GM21360 (cell line): Measurements from ENCODE around the gene RNU5D-1.
A peak's percentile ranks its signal among the peaks of the same experiment; 100 is the strongest.

Experiments used
- ATAC-seq: cut with Tn5 transposase; IDR thresholded peaks from one replicate; pipeline ENCODE4 v1.9.1; 2021; ENCODE audit warnings: mild to moderate bottlenecking, moderate library complexity; ENCODE audit not compliant: unreplicated experiment

RNU5D-1 gene

GRCh38 chr1:44733784-44734183 lies 2.8 kb upstream of the RNU5D-1 start:
- no peak for ATAC-seq

- ATAC-seq = no peak
These were observed 2.4 kb upstream of the RNU5D-1 start for GRCh38 chr1:44733365-44733764.

GRCh38 chr1:44724955-44725698 lies 5.8 kb downstream of the RNU5D-1 start:
- no peak for ATAC-seq

- no peak for ATAC-seq
These were observed 6.5 kb downstream of the RNU5D-1 start for GRCh38 chr1:44724296-44724954.

GRCh38 chr1:44723496-44724295 lies 7.3 kb downstream of the RNU5D-1 start:
- no peak for ATAC-seq

GRCh38 chr1:44723064-44723463 lies 7.9 kb downstream of the RNU5D-1 start:
- no peak for ATAC-seq

- peak; percentile 71 for ATAC-seq
These were observed 9.2 kb downstream of the RNU5D-1 start for GRCh38 chr1:44721485-44722361.

GRCh38 chr1:44720281-44720680 lies 10.7 kb downstream of the RNU5D-1 start:
- no peak for ATAC-seq

- no peak for ATAC-seq
These were observed 11.7 kb downstream of the RNU5D-1 start for GRCh38 chr1:44719318-44719717.

GRCh38 chr1:44718091-44718490 lies 12.9 kb downstream of the RNU5D-1 start:
- ATAC-seq = no peak

- no peak for ATAC-seq
These were observed 13.3 kb downstream of the RNU5D-1 start for GRCh38 chr1:44717653-44718052.

- ATAC-seq = no peak
These were observed 13.8 kb downstream of the RNU5D-1 start for GRCh38 chr1:44717156-44717555.

- ATAC-seq = no peak
These were observed 15.9 kb downstream of the RNU5D-1 start for GRCh38 chr1:44714944-44715571.

GRCh38 chr1:44714532-44714931 lies 16.4 kb downstream of the RNU5D-1 start:
- ATAC-seq = no peak

GRCh38 chr1:44713321-44713781 lies 17.6 kb downstream of the RNU5D-1 start:
- peak; percentile 55 for ATAC-seq

GRCh38 chr1:44707959-44708831 lies 22.8 kb downstream of the RNU5D-1 start:
- no peak for ATAC-seq

- no peak for ATAC-seq
These were observed 23.7 kb downstream of the RNU5D-1 start for GRCh38 chr1:44707112-44707881.

- ATAC-seq = no peak
These were observed 25.0 kb downstream of the RNU5D-1 start for GRCh38 chr1:44705938-44706337.
